Measurements from ENCODE around the gene CCL5.

Gene CCL5

DNA sequence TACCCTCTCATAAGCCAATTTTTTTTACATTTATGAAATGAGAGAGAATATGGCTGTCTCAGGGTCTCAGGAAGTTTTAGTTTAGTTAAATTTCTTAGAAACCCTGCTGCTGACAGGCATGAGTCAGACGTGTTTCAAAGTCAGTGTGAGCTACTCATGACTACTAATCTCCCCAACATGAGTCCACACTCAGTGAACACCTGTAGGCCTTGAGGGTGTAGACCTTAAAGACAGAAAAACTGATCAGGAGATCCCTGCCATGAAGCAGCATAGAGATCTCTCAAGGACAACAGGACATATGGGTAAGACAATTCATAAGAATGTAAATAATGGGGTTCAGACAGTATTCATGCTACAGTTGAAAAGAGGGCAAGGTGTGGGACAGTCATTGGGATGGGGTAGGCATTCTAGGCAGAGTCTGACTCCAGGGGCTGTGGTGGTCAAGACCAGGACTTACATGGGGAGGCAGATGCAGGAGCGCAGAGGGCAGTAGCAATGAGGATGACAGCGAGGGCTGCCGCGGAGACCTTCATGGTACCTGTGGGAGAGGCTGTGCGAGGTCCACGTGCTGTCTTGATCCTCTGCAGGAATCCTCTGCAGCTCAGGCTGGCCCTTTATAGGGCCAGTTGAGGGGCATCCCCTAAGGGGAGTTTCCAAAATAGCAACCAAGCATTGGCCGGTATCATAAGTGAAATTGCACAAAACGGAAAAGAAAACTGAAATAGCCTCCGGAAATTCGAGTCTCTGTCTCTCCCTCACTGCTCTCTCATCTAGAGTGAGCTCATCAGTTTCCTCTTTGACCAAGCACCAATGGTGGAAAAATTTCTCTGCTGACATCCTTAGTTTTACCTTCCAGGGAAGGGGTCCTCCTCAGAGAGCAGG is at the start of gene CCL5:
TSS of gene CCL5 (minus strand) at position 588 of the 882 bp plus-strand sequence.
- no peak for DNase-seq (ENCODE audit: low spot score)

GRCh38 chr17:35927714-35928113 is 47.6 kb upstream of the CCL5 start:
- no peak for DNase-seq (ENCODE audit: low spot score)

GRCh38 chr17:35923609-35924114 is 43.5 kb upstream of the CCL5 start:
- DNase-seq (ENCODE audit: low spot score): no peak

- DNase-seq (ENCODE audit: low spot score): no peak
Observed at GRCh38 chr17:35920229-35920628, 40.1 kb upstream of the CCL5 start.

DNA sequence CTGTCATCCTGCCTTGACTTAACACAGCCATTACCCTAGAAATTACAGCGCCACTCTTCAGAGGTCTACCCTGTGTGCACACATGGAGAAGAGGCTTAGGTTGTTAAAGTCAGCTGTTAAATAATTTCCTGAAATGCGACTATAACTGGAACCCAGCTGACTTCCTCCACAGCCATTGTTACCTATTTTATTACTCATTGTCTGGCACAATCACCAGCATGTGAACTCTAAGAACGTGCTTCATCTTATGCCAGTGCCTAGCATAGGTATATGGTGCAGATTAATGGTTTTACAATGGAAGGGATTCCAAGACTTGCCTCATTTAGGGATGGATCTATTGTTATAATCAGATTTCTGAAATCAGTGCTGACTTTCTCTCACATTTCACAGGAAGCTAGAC is 38.5 kb upstream of the CCL5 start:
- DNase-seq (ENCODE audit: low spot score): no peak

DNA sequence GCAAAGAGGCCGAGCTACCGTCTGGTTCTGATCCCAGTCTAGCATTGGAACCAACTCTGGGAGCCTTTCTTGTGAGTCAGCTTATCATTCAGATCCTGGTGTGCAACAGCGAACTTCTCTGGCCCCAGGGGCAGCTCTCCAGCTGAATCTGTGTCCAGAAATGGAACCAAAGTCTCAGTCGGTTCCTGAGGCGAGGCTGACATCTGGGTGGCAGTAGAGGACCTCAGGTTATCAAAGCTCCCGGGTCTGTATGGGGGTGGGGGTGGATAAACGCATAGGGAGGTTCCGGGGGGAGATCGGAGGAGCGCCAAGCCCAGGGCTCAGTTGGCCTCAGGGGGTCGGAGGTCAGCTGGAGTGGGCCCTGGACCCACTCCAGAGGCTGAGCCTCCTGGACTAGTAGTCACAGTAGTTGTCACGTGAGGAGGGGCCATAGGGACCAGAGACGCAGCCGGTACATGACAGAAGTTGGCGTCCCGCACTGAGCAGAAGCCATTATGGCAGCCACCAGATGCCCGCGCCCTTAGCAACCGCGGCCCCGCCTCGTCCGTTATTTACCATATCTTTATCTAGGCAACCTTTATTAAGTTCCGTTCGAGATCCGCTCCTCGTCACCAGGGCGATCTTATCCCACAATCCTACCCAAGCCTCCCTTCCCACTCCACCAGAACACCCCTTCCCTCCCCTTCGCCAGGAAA is 37.5 kb upstream of the CCL5 start:
- no peak for DNase-seq (ENCODE audit: low spot score)

DNA sequence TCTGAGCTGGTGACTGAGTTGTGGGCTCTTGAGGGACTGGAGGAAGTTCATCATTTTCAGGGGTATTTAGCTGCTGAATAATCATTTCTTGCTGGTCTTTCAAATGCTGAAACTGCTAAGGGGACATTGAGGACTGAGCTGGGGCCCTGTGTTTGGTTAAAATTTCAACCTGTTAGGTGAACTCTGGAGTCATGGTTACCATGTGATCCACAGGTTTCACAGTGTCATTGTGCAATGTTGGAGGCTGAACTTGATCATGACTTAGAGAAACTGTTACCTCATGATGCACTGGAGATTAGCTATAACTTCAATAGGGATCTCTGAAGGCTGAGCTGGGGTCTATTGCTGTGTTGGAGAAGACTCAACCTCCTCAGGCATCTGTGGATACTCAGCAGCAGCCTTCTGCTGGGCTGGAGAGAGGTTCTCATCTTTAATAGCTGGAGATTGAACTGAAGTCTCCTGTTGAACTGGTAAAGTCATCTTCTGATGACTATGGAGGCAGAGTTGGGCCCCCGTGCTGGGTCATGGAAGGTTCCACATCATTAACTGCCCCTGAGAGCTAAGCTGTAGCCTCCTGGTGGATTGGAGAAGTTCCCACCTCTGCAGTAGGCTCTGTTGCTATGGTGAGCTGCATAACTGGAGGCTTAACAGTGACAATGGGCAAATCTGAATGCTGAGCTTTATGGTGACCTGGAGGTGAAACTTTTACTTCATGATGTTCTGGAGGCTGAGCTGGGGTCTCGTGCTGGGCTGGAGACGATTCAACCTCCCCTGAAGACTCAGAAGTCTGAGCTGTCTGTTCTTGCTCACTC is 35.2 kb upstream of the CCL5 start:
- no peak for DNase-seq (ENCODE audit: low spot score)

GRCh38 chr17:35914354-35914753 is 34.2 kb upstream of the CCL5 start:
- DNase-seq (ENCODE audit: low spot score): no peak

- no peak for DNase-seq (ENCODE audit: low spot score)
Observed at GRCh38 chr17:35913609-35914008, 33.4 kb upstream of the CCL5 start.

- no peak for DNase-seq (ENCODE audit: low spot score)
Observed at GRCh38 chr17:35912942-35913341, 32.8 kb upstream of the CCL5 start.

- DNase-seq (ENCODE audit: low spot score): no peak
Observed at GRCh38 chr17:35912339-35912912, 32.3 kb upstream of the CCL5 start.

GRCh38 chr17:35909408-35909807 is 29.2 kb upstream of the CCL5 start:
- no peak for DNase-seq (ENCODE audit: low spot score)

DNA sequence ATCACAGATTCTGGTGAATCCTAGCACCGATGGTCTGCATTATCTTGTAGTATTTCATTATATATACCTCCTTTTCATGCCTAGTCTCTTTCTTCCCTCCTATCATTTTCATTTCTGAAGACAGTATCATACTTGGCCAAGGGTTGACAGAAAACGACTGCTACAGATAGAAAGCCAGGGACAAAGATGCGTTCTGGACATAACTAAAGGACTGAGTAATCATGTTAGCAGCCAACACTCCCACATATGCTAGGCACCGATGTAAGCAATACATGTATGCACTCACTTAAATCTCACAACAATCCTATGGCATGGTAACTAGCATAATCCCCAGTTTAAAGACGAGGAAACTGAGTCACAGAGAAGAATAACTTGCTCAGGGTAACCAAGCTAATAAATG is 27.5 kb upstream of the CCL5 start:
- no peak for DNase-seq (ENCODE audit: low spot score)

GRCh38 chr17:35906926-35907637 is 26.9 kb upstream of the CCL5 start:
- no peak for DNase-seq (ENCODE audit: low spot score)

DNA sequence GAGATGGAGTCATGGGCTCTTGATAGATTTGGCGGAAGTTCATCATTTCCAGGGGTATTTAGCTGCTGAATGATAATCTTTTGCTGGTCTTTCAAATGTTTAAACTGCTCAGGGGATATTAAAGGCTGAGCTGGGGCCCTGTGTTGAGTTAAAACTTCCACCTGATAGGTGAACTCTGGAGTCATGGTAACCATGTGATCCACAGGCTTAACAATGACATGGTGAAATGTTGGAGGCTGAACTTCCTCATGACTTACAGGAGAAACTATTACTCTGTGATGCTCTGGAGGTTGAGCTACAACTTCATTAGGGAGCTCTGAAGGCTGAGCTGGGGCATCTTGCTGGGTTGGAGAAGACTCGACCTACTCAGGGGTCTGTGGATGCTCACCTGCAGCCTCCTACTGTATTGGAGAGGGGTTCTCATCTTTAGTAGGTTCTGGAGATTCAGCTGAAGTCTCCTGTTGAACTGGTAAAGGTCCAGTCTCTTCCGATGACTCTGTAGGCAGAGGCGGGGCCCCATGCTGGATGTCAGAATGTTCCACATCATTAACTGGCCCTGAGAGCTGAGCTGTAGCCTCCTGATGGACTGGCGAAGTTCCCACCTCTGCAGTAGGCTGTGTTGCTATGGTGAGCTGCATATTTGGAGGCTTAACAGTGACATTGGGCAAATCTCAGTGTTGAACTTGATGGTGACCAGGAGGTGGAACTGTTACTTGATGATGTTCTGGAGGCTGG is 26.2 kb upstream of the CCL5 start:
- no peak for DNase-seq (ENCODE audit: low spot score)

DNA sequence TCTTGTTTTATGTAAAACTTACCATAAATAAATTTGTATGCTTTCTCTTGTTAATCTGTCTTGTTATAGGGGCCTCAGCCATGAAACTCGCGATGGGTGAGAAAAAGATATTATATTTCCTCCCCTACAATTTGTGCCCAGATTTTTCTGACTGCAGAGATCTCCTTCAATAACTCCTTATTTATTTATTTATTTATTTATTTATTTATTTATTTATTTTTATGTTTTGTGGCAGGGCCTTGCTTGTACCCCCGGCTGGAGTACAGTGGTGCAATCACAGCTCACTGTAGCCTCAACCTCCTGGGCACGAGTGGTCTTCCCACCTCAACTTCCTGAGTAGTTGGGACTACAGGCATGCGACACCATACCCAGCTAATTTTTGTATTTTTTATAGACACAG is 23.3 kb upstream of the CCL5 start:
- DNase-seq (ENCODE audit: low spot score): no peak

GRCh38 chr17:35901631-35902175 is 21.5 kb upstream of the CCL5 start:
- DNase-seq (ENCODE audit: low spot score): no peak

- no peak for DNase-seq (ENCODE audit: low spot score)
Observed at GRCh38 chr17:35900708-35901480, 20.7 kb upstream of the CCL5 start.

GRCh38 chr17:35900280-35900679 is 20.1 kb upstream of the CCL5 start:
- no peak for DNase-seq (ENCODE audit: low spot score)

Measured in HuH-7 (cell line).